OCI-M2 (cell line): Measurements from ENCODE around the gene DLG4.
A peak's percentile ranks its signal among the peaks of the same experiment; 100 is the strongest.

ENCODE experiments used
- DNase-seq: peaks from one replicate; lab custom pipeline; 2025; ENCODE audit not compliant: unreplicated experiment; lab: John Stamatoyannopoulos, UW

Gene DLG4

DNA sequence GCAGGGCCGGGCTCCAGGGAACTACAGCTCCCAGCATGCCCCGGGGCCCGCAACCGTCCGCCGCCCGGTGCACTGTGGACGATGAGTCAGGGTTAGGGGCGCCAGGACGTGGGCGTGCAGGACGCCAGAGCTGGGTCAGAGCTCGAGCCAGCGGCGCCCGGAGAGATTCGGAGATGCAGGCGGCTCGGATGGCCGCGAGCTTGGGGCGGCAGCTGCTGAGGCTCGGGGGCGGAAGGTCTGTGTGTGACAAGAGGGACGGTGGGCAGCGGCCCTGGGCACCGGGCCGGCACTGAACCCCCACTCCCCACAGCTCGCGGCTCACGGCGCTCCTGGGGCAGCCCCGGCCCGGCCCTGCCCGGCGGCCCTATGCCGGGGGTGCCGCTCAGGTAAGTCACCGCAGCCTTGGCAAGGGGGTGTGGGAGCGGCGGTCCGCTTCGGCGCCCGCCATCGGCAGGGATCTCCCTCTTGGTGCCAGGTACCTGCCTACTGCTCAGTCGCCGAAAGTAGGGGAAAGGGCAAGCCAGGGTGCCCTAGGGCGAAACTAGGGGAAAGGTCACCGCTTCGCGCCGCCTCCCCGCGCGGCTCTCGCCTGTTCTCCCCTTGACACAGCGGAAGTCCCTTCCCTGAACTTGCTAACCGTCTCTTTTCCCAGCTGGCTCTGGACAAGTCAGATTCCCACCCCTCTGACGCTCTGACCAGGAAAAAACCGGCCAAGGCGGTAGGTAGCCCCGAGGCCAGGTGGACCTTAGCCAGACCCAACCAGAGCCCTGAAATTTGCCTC lies at the start of gene DLG4, which contains the start of gene ACADVL:
Gene DLG4, minus strand, starts transcription at position 25 of the 781 bp plus-strand sequence.
Gene ACADVL, plus strand, starts transcription at position 127 of the 781 bp plus-strand sequence. Its CDS starts 47 bp downstream, at position 174.
- no peak for DNase-seq

- DNase-seq, result no peak
Measured at GRCh38 chr17:7266784-7267183, 47.1 kb upstream of the DLG4 start.

- no peak for DNase-seq
Measured at GRCh38 chr17:7263801-7264078, 44.1 kb upstream of the DLG4 start.

GRCh38 chr17:7262935-7263800 lies 43.5 kb upstream of the DLG4 start:
- no peak for DNase-seq

DNA sequence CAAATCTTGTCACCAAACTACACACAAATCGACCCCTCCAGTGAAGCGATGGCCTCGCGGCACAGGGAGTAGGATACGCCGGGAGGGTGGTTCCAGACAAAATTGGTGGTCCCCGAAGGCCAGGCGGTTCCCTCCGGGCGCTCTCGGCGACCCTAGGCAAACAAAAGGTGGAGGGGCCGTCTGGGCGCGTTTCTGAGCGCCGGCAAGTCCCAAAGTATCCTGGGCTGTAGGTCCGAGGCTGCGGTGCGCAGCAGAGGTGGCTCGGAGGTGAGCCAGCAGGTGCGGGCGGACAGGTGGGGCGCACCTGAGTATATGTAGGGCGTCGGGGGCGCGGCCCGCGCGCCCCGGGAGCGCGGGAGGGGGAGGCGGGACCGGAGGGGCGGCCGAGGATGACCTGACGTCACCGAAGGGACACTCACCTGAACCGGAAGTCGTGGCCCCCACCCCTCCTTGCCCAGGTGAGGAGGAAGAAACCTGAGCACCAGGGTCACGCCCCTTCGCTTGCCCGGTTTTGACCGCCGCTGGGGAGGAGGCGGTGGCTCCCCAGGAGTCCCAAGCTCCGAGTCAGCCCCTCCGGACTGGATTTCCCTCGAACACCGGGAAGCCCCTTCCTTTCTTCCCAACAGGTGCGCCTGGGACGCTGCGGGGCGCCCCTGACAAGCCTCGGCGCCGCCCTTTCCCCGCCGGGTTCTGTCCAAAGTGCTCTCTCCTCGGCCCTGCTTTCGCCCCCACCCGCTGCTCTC lies 42.7 kb upstream of the DLG4 start, which contains the start of gene CLDN7:
Gene CLDN7, minus strand, starts transcription at position 287 of the 743 bp plus-strand sequence. CDS start 435 bp downstream, outside the sequence.
- no peak for DNase-seq

- DNase-seq, result no peak
Measured at GRCh38 chr17:7261379-7262191, 41.9 kb upstream of the DLG4 start.

- no peak for DNase-seq
Measured at GRCh38 chr17:7260651-7261378, 41.2 kb upstream of the DLG4 start.

GRCh38 chr17:7260151-7260550 lies 40.5 kb upstream of the DLG4 start:
- DNase-seq, result no peak

DNA sequence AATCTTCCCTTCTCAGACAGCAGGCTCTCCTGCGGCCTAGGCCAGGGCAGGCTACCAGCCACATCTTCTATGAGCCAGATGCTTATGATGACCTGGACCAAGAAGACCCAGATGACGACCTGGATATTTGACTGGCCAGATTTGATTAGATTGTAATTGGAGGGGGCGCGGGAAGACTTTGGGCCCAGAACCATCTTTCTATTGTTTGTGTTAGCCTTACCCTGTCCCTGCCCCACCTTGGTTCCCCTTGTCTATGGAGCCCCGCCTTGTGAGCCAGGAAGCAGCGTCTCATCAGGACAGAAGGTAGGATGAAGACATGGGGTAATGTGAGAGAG lies 39.9 kb upstream of the DLG4 start:
- no peak for DNase-seq

GRCh38 chr17:7258731-7259554 lies 39.3 kb upstream of the DLG4 start:
- no peak for DNase-seq

GRCh38 chr17:7256766-7257456 lies 37.3 kb upstream of the DLG4 start:
- no peak for DNase-seq

GRCh38 chr17:7254511-7254910 lies 34.9 kb upstream of the DLG4 start:
- no peak for DNase-seq

- DNase-seq, result no peak
Measured at GRCh38 chr17:7253082-7253481, 33.4 kb upstream of the DLG4 start.

- peak; percentile 93 for DNase-seq
Measured at GRCh38 chr17:7252176-7253043, 32.8 kb upstream of the DLG4 start, which contains the start of gene ELP5. Gene ELP5 (plus strand): TSS chr17:7252215. CDS start chr17:7252551, 336 bp downstream.

DNA sequence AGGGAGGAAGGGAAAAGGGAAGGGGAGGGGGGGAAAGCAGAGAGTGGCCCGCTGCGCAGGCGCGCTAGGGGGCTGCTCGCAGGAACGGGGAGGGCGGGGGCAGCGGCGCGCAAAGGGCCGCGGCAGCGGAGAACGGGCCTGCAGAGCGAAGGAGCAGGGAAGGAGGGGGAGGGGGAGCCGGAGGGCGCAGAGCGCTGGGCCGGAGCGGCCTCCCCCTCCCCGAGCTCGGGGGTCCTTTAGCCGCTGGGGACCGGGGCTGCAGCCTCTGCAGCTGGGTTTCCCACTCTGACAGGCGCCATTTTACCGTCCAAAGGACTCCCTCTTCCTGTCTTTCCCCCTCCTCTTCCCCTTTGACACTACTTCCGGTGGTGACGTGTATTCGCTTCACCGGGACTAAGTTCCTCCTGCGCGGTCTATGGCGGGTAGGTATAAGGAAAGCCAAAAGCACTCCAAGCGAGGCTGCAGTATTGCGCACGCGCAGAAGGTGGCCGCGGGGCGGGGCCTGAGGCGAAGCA lies 32.1 kb upstream of the DLG4 start, which contains the start of gene CTDNEP1:
Gene CTDNEP1, minus strand, starts transcription at position 74 of the 515 bp plus-strand sequence. CDS start 438 bp downstream, outside the sequence.
- DNase-seq, result no peak

- no peak for DNase-seq
Measured at GRCh38 chr17:7250695-7251627, 31.3 kb upstream of the DLG4 start.
